Hepatocyte (in vitro differentiated cells): ENCODE measurements around the gene TULP4.

Experiments
- EZH2phosphoT487 ChIP-seq: fragments of 200-600 bp; sonication (generic); IDR thresholded peaks from one replicate; pipeline ENCODE4 v1.6.1; 2018; ENCODE audit warnings: antibody characterized with exemption, mild to moderate bottlenecking, low read depth, moderate library complexity; ENCODE audit not compliant: unreplicated experiment, severe bottlenecking
- TF ChIP-seq, protein P1 (sequence below): fragments of 200-600 bp; sonication (generic); IDR thresholded peaks from 2 replicates; pipeline ENCODE4 v1.5.1; 2016; ENCODE audit warnings: antibody characterized with exemption, mild to moderate bottlenecking; ENCODE audit not compliant: poor library complexity

- TF ChIP-seq, protein P1, sequence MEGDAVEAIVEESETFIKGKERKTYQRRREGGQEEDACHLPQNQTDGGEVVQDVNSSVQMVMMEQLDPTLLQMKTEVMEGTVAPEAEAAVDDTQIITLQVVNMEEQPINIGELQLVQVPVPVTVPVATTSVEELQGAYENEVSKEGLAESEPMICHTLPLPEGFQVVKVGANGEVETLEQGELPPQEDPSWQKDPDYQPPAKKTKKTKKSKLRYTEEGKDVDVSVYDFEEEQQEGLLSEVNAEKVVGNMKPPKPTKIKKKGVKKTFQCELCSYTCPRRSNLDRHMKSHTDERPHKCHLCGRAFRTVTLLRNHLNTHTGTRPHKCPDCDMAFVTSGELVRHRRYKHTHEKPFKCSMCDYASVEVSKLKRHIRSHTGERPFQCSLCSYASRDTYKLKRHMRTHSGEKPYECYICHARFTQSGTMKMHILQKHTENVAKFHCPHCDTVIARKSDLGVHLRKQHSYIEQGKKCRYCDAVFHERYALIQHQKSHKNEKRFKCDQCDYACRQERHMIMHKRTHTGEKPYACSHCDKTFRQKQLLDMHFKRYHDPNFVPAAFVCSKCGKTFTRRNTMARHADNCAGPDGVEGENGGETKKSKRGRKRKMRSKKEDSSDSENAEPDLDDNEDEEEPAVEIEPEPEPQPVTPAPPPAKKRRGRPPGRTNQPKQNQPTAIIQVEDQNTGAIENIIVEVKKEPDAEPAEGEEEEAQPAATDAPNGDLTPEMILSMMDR: no peak
- no peak for TF ChIP-seq EZH2phosphoT487
These were observed 99.7 kb downstream of the TULP4 start for GRCh38 chr6:158411998-158412397.
